Mesenchymal stem cell (in vitro differentiated cells and primary cell): ENCODE results near the gene NRG3.

Experiments
- DNase-seq: peaks from one replicate; pipeline ENCODE4 v3.0.0-alpha.2; 2013
- H2AFZ ChIP-seq: one replicate; pipeline ENCODE4 v1.6.1; 2013; ENCODE audit warnings: low read depth, mild to moderate bottlenecking, control low read depth, inconsistent platforms, low read length, moderate library complexity
- H2AK5ac ChIP-seq: 2 replicates; pipeline ENCODE4 v1.6.1; 2013; ENCODE audit warnings: low read length, moderate library complexity, mild to moderate bottlenecking, inconsistent platforms; ENCODE audit not compliant: severe bottlenecking
- H2BK120ac ChIP-seq: one replicate; pipeline ENCODE4 v1.6.1; 2013; ENCODE audit warnings: low read depth, mild to moderate bottlenecking, inconsistent platforms, low read length, moderate library complexity
- H2BK12ac ChIP-seq, 2 experiments: one replicate each; pipeline ENCODE4 v1.6.1; 2013; ENCODE audit warnings: inconsistent platforms in 2 of 2, low read length in 2 of 2, mild to moderate bottlenecking in 2 of 2, moderate library complexity in 2 of 2, control low read depth in 1 of 2
- H2BK15ac ChIP-seq: one replicate; pipeline ENCODE4 v1.6.1; 2013; ENCODE audit warnings: mild to moderate bottlenecking, low read depth, inconsistent platforms; ENCODE audit not compliant: poor library complexity, severe bottlenecking
- H2BK5ac ChIP-seq: 2 replicates; pipeline ENCODE4 v1.6.1; 2013; ENCODE audit warnings: low read depth, mild to moderate bottlenecking, low read length, control low read depth, inconsistent platforms; ENCODE audit not compliant: poor library complexity, severe bottlenecking
- H3K14ac ChIP-seq, 2 experiments: one replicate each; pipeline ENCODE4 v1.6.1; 2013; ENCODE audit warnings: inconsistent platforms in 2 of 2, low read length in 2 of 2, control low read depth in 1 of 2, mild to moderate bottlenecking in 1 of 2, moderate library complexity in 1 of 2
- H3K18ac ChIP-seq, 2 experiments: one replicate each; pipeline ENCODE4 v1.6.1; 2013; ENCODE audit warnings: inconsistent platforms in 2 of 2, low read length in 2 of 2, control low read depth in 1 of 2, low read depth in 1 of 2, mild to moderate bottlenecking in 1 of 2
- H3K23ac ChIP-seq, 2 experiments: one replicate each; pipeline ENCODE4 v1.6.1; 2013; ENCODE audit warnings: inconsistent platforms in 2 of 2, low read length in 2 of 2, mild to moderate bottlenecking in 2 of 2, moderate library complexity in 2 of 2, control low read depth in 1 of 2
- H3K27ac ChIP-seq: 2 replicates; pipeline ENCODE4 v1.5.1; 2013; ENCODE audit warnings: mild to moderate bottlenecking, moderate library complexity, low read length, control low read depth, inconsistent platforms; ENCODE audit not compliant: poor library complexity, severe bottlenecking
- H3K27me3 ChIP-seq, 2 experiments: 2 replicates each; pipeline versions ENCODE4 v1.6.1 to v1.7.0; 2013; ENCODE audit warnings: low read length in 2 of 2, mild to moderate bottlenecking in 2 of 2, moderate library complexity in 2 of 2, control low read depth in 1 of 2, inconsistent platforms in 1 of 2; ENCODE audit not compliant: control insufficient read depth in 1 of 2, insufficient read depth in 1 of 2
- H3K36me3 ChIP-seq, 2 experiments: 2 replicates each; pipeline versions ENCODE4 v1.6.1 to v1.7.0; 2013; ENCODE audit warnings: low read length in 2 of 2, control low read depth in 1 of 2, inconsistent platforms in 1 of 2, low read depth in 1 of 2, mild to moderate bottlenecking in 1 of 2; ENCODE audit not compliant: insufficient read depth in 2 of 2, control insufficient read depth in 1 of 2
- H3K4ac ChIP-seq, 2 experiments: one replicate each; pipeline ENCODE4 v1.6.1; 2013; ENCODE audit warnings: inconsistent platforms in 2 of 2, low read length in 2 of 2, mild to moderate bottlenecking in 2 of 2, moderate library complexity in 2 of 2, control low read depth in 1 of 2, low read depth in 1 of 2
- H3K4me1 ChIP-seq: 2 replicates; pipeline ENCODE4 v1.6.1; 2013; ENCODE audit warnings: low read depth, low read length, control low read depth; ENCODE audit not compliant: control insufficient read depth, insufficient read depth
- H3K4me2 ChIP-seq: 2 replicates; pipeline ENCODE4 v1.6.1; 2013; ENCODE audit warnings: low read length, mild to moderate bottlenecking, inconsistent platforms; ENCODE audit not compliant: poor library complexity, severe bottlenecking
- H3K4me3 ChIP-seq, 2 experiments: 2 replicates each; pipeline versions ENCODE4 v1.5.1 to v1.7.0; 2013; ENCODE audit warnings: low read length in 2 of 2, mild to moderate bottlenecking in 2 of 2, control low read depth in 1 of 2, low read depth in 1 of 2; ENCODE audit not compliant: insufficient read depth in 1 of 2
- H3K79me1 ChIP-seq: replicated peaks from 2 replicates; pipeline ENCODE4 v1.6.1; 2013; ENCODE audit warnings: mild to moderate bottlenecking, control low read depth, low read length, inconsistent platforms; ENCODE audit not compliant: poor library complexity, severe bottlenecking
- H3K9ac ChIP-seq: 2 replicates; pipeline ENCODE4 v1.7.0; 2013; ENCODE audit warnings: mild to moderate bottlenecking, low read length, moderate library complexity
- H3K9me3 ChIP-seq: 2 replicates; pipeline ENCODE4 v1.7.0; 2013; ENCODE audit warnings: mild to moderate bottlenecking, low read length; ENCODE audit not compliant: control insufficient read depth
- H4K8ac ChIP-seq: one replicate; pipeline ENCODE4 v1.6.1; 2013; ENCODE audit warnings: inconsistent platforms, mild to moderate bottlenecking, low read length, moderate library complexity
- H4K91ac ChIP-seq: one replicate; pipeline ENCODE4 v1.6.1; 2013; ENCODE audit warnings: mild to moderate bottlenecking, low read length, inconsistent platforms
- WGBS: methylation state at CpG from one replicate; pipeline ENCODE4 v1.1.7; 2013; ENCODE audit warnings: mixed read lengths; 5-methylcytosine and 5-hydroxymethylcytosine counted together

NRG3 gene

DNA sequence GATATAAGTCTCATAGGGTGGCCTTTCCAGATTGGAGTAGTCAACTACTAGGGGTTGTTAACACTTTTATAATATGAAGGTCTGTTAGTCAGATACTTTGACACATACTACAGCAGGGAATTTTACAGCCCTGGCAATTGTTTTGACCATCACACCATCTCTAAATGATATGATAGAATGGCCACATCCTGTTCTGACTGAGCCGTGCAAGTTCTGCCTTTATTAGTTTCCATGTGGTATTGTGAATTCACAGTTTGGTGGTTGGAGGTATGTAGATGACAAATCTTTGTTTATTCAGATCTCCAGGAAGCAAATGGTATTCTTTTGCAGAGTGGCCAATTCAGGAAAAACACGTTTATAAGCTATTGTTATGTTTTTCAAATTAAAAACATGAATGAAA lies 83.0 kb downstream of the NRG3 start:
- H3K4me3 ChIP-seq = no peak overlapping the region
- H2BK12ac ChIP-seq = no peak overlapping the region
- no peak overlapping the region for H2AK5ac ChIP-seq
- H3K9ac ChIP-seq = no peak overlapping the region
- H3K4ac ChIP-seq = no peak overlapping the region
- WGBS = 61% methylated on average over 1 of the region's 2 CpGs
- H4K91ac ChIP-seq = no peak overlapping the region
- no peaks in the 10 kb centered on the region for H3K27me3 ChIP-seq
- no peaks in the 10 kb centered on the region for H3K36me3 ChIP-seq
- no peaks in the 10 kb centered on the region for H3K4me1 ChIP-seq
- H2AFZ ChIP-seq = no peak overlapping the region
- H3K4me2 ChIP-seq = no peak overlapping the region
- no peak overlapping the region for H3K23ac ChIP-seq
- H3K27ac ChIP-seq = no peak overlapping the region
- no peak overlapping the region for H2BK15ac ChIP-seq
- H3K14ac ChIP-seq = no peak overlapping the region
- peaks cover 2% of the 10 kb centered on the region for H3K9me3 ChIP-seq
- H2BK5ac ChIP-seq = no peak overlapping the region
- no peak for DNase-seq
- H4K8ac ChIP-seq = no peak overlapping the region
- no peak overlapping the region for H2BK120ac ChIP-seq
- H3K18ac ChIP-seq = no peak overlapping the region
- H3K79me1 ChIP-seq = no peaks in the 10 kb centered on the region

DNA sequence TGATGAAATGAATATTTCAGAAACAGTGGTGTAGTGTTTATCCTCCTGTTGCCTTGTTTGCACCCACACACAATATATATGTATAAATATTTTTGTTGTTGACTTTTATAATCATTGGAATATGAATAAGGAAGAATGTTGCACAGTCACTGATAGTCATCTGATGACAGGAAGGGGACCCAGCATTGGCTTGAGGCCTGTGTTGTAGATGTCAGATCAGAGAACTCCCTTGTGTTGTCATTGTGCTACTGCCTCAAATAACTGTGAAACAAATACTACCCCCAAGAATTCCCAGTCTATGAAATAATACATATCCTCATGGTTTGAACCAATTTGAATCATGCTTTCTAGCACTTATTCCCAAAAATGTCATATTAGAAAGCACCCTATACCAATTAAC lies 84.0 kb downstream of the NRG3 start:
- Histone ChIP-seq H4K8ac (no peak overlapping the region), H3K4me3 (no peak overlapping the region), H3K4me1 (no peaks in the 10 kb centered on the region), H3K27me3 (no peaks in the 10 kb centered on the region), H3K36me3 (no peaks in the 10 kb centered on the region), H3K9me3 (peaks cover 6% of the 10 kb centered on the region), H3K4ac (no peak overlapping the region), H3K79me1 (no peaks in the 10 kb centered on the region), H3K18ac (no peak overlapping the region), H2AFZ (no peak overlapping the region), H2BK120ac (no peak overlapping the region), H2BK15ac (no peak overlapping the region), H2AK5ac (no peak overlapping the region), H4K91ac (no peak overlapping the region), H3K23ac (no peak overlapping the region), H3K27ac (no peak overlapping the region), H3K14ac (no peak overlapping the region), H2BK5ac (no peak overlapping the region), H2BK12ac (no peak overlapping the region), H3K4me2 (no peak overlapping the region), H3K9ac (no peak overlapping the region)
- no peak for DNase-seq

DNA sequence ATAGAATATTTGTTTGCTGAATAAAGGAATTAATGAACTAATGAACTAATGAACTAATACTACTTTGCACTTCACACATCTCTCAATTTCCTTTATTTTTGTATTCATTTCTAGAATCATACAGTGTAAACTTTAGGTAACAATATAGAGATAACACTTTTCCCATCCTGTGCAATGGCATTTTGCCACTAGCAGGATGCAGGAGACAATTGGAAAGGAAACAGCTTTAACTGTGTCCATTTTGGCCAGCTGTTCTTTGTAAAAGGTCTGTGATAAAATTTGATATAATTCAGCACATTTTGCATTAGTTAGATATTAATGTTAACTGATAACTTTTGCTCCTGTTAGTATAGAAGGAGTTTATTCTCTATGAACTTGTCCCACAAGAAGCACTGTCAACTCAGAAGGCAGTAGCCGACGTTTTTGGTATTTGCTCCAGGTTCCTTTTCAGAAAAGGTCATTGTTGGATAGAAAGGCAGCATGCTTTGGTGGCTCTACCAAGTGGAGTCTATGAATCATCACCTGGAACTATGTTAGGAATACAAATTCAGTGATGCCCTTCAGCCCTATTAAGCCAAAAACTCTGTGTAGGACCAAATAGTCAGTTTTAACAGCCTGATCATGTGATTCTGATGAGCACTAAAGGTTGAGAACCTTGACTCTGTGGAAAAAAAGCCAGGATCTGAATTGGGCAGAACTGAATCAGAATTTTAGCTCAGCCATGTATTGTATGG lies 86.6 kb downstream of the NRG3 start:
- DNase-seq = no peak
- Histone ChIP-seq H4K8ac (no peak overlapping the region), H3K4ac (no peak overlapping the region), H3K9ac (no peak overlapping the region), H3K4me2 (no peak overlapping the region), H2BK12ac (no peak overlapping the region), H3K27ac (no peak overlapping the region), H2BK5ac (no peak overlapping the region), H2BK15ac (no peak overlapping the region), H3K18ac (no peak overlapping the region), H2BK120ac (no peak overlapping the region), H4K91ac (no peak overlapping the region), H3K27me3 (no peaks in the 10 kb centered on the region), H3K14ac (no peak overlapping the region), H2AK5ac (no peak overlapping the region), H3K23ac (no peak overlapping the region), H3K79me1 (no peaks in the 10 kb centered on the region), H3K9me3 (peaks cover 6% of the 10 kb centered on the region), H3K36me3 (no peaks in the 10 kb centered on the region), H2AFZ (no peak overlapping the region), H3K4me3 (no peak overlapping the region), H3K4me1 (no peaks in the 10 kb centered on the region)
- 100% methylated on average over 2 of the region's 2 CpGs for WGBS

DNA sequence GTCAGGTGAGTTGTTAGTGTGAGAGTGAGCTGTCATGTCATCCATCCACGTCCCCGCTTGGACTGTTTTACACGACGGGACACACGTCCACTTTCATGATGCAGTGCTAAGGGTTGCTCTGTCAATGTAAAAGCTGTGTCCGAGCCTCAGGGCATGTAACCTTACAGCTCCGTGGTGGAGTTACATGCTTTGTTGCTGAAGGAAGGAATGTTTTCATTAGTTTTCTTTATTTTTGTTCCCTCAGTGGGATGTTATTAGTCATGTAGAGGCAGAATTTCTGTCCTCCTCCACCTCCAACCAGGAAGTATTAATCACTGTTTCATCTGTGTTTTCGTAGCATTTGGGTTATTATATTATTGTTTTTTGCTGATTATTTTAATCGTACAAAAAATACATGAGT lies 88.6 kb downstream of the NRG3 start:
- Histone ChIP-seq H3K9ac (no peak overlapping the region), H3K79me1 (no peaks in the 10 kb centered on the region), H3K4ac (no peak overlapping the region), H3K14ac (no peak overlapping the region), H3K23ac (no peak overlapping the region), H3K4me2 (peak overlapping the region; percentile 44), H2BK15ac (no peak overlapping the region), H4K91ac (no peak overlapping the region), H3K18ac (no peak overlapping the region), H2AK5ac (no peak overlapping the region), H3K27ac (peak overlapping the region; percentile 44), H3K9me3 (peaks cover 6% of the 10 kb centered on the region), H3K36me3 (no peaks in the 10 kb centered on the region), H3K27me3 (no peaks in the 10 kb centered on the region), H3K4me3 (no peak overlapping the region), H3K4me1 (no peaks in the 10 kb centered on the region), H2BK120ac (no peak overlapping the region), H4K8ac (no peak overlapping the region), H2BK12ac (no peak overlapping the region), H2AFZ (no peak overlapping the region), H2BK5ac (no peak overlapping the region)
- no peak for DNase-seq
- WGBS = 91% methylated on average over 6 of the region's 9 CpGs
